GM06990 (cell line): ENCODE measurements around the gene FAM120B.

Experiments
- DNase-seq: peaks from one replicate; pipeline ENCODE4 v3.0.0-alpha.2; 2011; ENCODE audit not compliant: insufficient read length; ENCODE audit errors: extremely low read depth
- H3K27me3 ChIP-seq: replicated peaks from 2 replicates; pipeline ENCODE4 v1.6.0; 2011; ENCODE audit warnings: low read length; ENCODE audit not compliant: control insufficient read depth, insufficient read depth
- H3K36me3 ChIP-seq: 2 replicates; pipeline ENCODE4 v1.5.1; 2011; ENCODE audit warnings: low read length; ENCODE audit not compliant: control insufficient read depth, insufficient read depth
- H3K4me3 ChIP-seq: replicated peaks from 2 replicates; pipeline ENCODE4 v1.5.1; 2011; ENCODE audit warnings: low read depth, mild to moderate bottlenecking, control low read depth, low read length
- TF ChIP-seq, protein P1 (sequence below): IDR thresholded peaks from 2 replicates; pipeline ENCODE4 v1.5.1; 2011; ENCODE audit warnings: low read length, control low read depth, mild to moderate bottlenecking, inconsistent platforms; ENCODE audit not compliant: insufficient read depth, poor library complexity, severe bottlenecking

The FAM120B gene

DNA sequence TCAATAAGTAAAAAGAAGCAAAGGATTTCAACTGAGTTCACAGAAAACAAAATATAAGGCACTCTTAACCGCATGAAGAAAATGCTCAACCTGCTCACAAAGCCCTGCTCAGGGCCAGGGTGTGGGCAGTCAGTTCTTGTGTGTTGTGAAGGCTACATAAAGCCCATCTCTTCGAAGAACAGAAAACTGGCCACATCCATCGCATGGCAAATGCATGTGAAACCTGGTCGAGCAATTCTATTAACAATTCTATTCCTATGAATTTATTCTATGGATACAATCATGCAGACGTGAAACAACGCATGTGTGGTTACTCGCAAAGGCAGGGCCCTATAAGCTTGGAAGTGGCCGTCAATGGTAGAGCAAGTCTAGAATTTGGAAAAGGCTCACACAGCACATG, 136.0 kb downstream of the FAM120B start:
- no peaks in the 10 kb centered on the region; the same call in 1 of the 2 replicates for H3K27me3 ChIP-seq
- TF ChIP-seq, protein P1, sequence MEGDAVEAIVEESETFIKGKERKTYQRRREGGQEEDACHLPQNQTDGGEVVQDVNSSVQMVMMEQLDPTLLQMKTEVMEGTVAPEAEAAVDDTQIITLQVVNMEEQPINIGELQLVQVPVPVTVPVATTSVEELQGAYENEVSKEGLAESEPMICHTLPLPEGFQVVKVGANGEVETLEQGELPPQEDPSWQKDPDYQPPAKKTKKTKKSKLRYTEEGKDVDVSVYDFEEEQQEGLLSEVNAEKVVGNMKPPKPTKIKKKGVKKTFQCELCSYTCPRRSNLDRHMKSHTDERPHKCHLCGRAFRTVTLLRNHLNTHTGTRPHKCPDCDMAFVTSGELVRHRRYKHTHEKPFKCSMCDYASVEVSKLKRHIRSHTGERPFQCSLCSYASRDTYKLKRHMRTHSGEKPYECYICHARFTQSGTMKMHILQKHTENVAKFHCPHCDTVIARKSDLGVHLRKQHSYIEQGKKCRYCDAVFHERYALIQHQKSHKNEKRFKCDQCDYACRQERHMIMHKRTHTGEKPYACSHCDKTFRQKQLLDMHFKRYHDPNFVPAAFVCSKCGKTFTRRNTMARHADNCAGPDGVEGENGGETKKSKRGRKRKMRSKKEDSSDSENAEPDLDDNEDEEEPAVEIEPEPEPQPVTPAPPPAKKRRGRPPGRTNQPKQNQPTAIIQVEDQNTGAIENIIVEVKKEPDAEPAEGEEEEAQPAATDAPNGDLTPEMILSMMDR, result no peak
- DNase-seq, result no peak
- no peak overlapping the region for H3K4me3 ChIP-seq
- no peaks in the 10 kb centered on the region for H3K36me3 ChIP-seq

DNA sequence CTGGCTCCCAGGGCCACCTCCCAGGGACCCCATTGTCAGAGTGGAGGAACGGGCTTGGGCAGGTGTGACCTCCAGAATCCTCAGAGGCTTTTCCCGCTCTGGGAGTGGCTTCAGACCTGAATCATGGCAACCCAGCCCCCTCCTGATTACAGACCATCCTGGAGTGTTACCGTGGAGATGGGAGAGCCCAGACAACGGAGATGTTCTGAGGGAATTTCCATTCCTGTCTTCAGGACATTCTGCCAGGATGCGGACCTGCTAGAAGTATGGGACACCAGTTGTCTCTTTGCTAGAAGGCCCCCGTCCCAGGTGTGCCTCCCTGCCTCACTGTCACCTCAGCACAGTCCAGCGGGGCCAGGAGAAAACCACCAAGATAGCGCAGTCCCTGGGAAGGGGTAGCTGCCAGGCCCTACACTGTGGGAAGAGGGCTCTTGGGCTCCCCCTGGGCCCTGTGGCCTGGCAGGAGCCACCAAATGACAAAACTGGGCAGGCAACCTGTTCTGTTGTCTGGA, 136.6 kb downstream of the FAM120B start:
- TF ChIP-seq, protein P1, result peak; percentile 4
- no peaks in the 10 kb centered on the region for H3K36me3 ChIP-seq
- no peak overlapping the region for H3K4me3 ChIP-seq
- no peak for DNase-seq
- H3K27me3 ChIP-seq, result no peaks in the 10 kb centered on the region; the same call in 1 of the 2 replicates

DNA sequence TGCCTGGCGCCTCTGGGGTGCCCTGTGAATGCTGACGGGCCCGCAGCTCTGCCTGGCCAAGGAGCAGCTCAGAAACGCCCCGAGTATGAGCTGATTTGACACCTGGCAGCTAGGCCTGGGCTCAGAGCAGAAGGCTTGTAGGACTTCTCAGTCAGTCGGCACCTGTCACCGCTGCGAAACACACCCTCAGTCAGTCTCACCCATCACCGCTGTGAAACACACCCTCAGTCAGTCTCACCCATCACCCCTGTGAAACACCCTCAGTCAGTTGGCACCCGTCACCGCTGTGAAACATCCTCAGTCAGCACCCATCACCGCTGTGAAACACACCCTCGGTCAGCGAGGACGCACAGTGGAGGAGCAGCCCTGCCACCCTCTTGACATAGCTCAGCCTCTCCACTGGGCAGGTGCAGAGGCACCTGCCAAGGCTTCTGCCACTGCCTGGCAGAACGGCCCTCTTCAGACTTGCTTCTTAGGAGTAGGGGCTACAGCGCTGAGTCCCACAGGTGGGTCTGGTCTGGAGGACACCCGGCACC, 137.6 kb downstream of the FAM120B start:
- H3K36me3 ChIP-seq, result no peaks in the 10 kb centered on the region
- DNase-seq, result no peak
- TF ChIP-seq, protein P1, result no peak
- no peak overlapping the region for H3K4me3 ChIP-seq
- no peaks in the 10 kb centered on the region for H3K27me3 ChIP-seq

DNA sequence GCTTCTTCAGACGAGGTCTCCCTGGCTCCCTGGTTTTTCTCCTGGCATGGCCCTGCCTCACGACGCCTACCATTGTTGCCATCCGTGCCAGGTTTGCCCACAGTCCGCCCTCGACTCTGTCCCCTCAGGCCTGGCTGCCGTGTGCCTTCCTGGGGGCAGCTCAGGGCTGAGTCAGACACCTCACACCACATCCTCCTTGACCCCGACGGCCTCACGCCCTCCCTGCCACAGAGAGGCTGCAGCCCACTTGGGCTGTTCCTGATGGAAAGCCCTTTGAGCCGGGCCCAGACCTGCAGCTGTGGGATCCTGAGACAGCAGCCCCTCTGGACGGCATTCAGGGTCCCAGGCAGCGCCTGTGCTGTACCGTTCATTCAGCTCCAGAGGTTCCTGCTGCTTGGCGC, 138.3 kb downstream of the FAM120B start:
- no peaks in the 10 kb centered on the region for H3K27me3 ChIP-seq
- TF ChIP-seq, protein P1, result no peak
- no peaks in the 10 kb centered on the region for H3K36me3 ChIP-seq
- no peak for DNase-seq
- no peak overlapping the region for H3K4me3 ChIP-seq

DNA sequence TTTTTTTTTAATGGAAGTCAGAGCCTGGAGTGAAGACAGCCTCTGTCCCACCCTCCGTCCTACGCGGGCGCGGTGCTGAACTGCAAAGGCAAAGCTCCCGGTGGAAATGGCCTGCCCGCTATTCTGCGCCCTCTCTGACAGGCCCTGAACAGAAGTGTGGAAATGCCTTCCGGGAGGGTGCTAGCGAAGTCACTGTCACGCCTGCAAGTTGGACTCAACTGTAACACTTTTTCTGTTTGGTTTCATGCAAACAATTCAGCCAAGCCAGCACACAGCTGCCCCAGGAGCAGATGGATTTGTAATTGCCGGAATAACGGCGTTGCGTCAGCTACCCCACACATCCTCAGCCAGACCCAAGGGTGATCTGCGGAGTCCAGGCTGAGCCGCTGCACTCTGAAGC, 138.9 kb downstream of the FAM120B start:
- TF ChIP-seq, protein P1, result no peak
- DNase-seq, result no peak
- no peak overlapping the region for H3K4me3 ChIP-seq
- no peaks in the 10 kb centered on the region for H3K36me3 ChIP-seq
- H3K27me3 ChIP-seq, result no peaks in the 10 kb centered on the region

DNA sequence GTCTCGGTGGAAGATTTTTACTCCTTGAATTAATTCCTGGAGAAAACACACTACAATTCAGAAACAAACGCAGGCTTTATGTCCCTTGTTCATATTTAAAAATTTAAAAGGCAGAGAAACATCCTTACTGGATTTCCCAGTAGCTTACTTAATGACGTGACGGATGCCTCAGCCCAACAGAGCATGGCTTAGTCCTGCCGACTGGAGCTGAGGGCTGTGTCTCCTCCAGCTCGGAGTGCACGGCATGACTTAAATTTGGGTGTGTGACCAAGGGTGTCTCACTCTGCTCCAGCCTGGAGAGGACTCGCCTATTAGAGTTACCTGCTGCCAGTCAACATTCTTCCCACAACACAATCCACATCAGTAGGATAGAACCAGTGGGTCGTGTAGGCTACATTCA, 139.4 kb downstream of the FAM120B start:
- no peak for DNase-seq
- Histone ChIP-seq H3K36me3 (no peaks in the 10 kb centered on the region), H3K4me3 (no peak overlapping the region), H3K27me3 (no peaks in the 10 kb centered on the region)
- TF ChIP-seq, protein P1, result no peak
